ENCODE measurements around the gene ZNF362. TPM values are rescaled to one million over a fixed set of nuclear protein-coding genes. Genes with fewer than 3 reads are reported as not detected.

Gene ZNF362
- total RNA-seq, 1 donor from 2014 or later, result 30.3 TPM

- intact Hi-C loops (cut with DNase I), result no loop called here
These were observed 13.6 kb upstream of the ZNF362 start for GRCh38 chr1:33242652-33243051.

GRCh38 chr1:33244143-33244808 lies 12.0 kb upstream of the ZNF362 start:
- intact Hi-C loops (cut with DNase I), result no loop called here
- DNase-seq (ENCODE audit: low spot score), result no peak

More at GRCh38 chr1:33242652-33243051, 13.6 kb upstream of the ZNF362 start:
- no peak for DNase-seq (ENCODE audit: low spot score)

DNA sequence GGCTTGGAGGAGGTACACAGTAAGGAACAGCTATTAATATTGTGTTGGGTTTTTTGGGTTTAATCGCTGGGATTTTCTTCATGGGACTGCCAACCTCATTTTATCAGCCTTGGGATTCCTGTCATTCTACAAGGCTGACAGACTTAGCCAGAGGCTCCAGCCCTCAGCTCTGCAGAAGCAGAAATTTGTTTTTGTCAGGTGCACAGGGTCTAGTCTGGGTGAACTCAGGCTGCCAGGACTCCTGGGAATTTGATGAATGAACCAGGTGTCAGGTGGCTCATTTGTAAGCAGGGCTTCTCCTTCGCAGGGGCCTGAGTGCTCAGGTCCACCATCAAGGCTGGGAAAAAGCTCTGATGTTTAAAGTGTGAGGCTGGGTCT lies 11.5 kb upstream of the ZNF362 start:
- DNase-seq (ENCODE audit: low spot score), result no peak
- intact Hi-C loops (cut with DNase I), result no loop called here

GRCh38 chr1:33246171-33246570 lies 10.1 kb upstream of the ZNF362 start:
- intact Hi-C loops (cut with DNase I), result no loop called here

GRCh38 chr1:33247545-33247944 lies 8.7 kb upstream of the ZNF362 start:
- intact Hi-C loops (cut with DNase I), result no loop called here
- no peak for DNase-seq (ENCODE audit: low spot score)

More at GRCh38 chr1:33246171-33246570, 10.1 kb upstream of the ZNF362 start:
- DNase-seq (ENCODE audit: low spot score), result no peak

- DNase-seq (ENCODE audit: low spot score), result no peak
- intact Hi-C loops (cut with DNase I), result no loop called here
These were observed 8.0 kb upstream of the ZNF362 start for GRCh38 chr1:33248244-33248643.

- intact Hi-C loops (cut with DNase I), result no loop called here
- no peak for DNase-seq (ENCODE audit: low spot score)
These were observed 6.9 kb upstream of the ZNF362 start for GRCh38 chr1:33249422-33249821.

GRCh38 chr1:33250217-33250616 lies 6.1 kb upstream of the ZNF362 start:
- intact Hi-C loops (cut with DNase I), result no loop called here
- DNase-seq (ENCODE audit: low spot score), result no peak

GRCh38 chr1:33250724-33251123 lies 5.6 kb upstream of the ZNF362 start:
- DNase-seq (ENCODE audit: low spot score), result no peak
- intact Hi-C loops (cut with DNase I), result no loop called here

DNA sequence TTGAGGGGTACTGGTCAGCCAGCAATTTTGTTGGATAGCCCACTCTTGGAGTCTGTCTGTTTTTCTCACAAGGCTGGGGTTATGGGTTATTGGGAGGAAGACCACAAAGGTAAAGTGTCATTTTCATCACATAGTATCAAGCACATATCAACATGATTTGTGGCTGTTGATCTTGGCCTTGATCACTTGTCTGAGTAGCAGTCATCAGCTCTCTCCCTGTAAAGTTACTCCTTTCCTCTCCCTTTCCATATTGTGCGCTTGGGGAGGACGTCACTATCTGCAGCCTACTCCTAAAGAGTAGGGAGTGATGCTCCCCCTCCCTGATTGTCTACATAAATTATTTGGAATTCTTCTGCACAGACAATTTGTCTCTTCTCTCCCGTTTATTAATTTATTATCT lies 1.8 kb upstream of the ZNF362 start:
- no peak for DNase-seq (ENCODE audit: low spot score)
- intact Hi-C loops (cut with DNase I), result no loop called here

DNA sequence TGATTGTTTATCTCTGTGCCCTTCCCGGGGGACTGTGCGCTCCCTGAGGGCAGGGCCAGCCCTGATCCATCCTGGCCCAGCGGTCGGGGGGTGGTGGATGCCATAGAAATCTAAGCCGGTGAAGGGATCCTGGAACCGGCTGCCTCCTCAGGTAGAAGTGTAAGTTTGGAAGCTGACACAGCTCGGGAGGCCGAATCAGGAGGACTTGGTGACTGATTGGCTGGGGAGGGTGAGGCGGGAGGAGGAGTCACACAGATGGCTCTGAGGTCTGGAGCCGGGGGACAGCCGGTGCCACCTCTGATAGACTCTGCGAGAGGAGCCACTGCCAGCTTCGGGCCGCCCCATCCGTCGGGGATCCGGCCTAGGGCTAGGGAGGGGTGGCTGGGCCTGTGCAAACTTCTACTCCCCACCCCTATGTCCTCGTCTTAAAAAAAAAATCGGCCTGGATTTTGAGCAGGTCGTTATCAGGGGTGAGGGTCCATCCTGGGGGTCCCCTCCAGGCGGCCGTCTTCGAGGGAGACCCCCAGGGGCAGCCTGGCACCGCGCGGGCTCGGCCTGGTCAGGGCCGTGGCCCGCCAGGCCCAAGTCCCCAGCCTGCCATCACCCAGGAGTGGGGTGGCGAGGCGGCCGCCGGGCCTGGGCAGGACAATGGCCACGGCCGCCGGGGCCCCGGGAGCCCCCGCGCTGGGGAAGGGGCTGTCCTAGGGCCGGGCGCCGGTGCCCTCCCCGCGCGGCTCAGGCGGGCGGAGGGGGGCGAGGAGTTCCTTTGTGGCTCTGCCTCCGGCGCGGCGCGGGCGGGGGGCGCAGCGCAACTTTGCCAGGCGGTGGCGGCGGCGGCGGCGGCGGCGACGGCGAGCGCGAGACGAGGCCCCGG lies 708 bp upstream of the ZNF362 start:
- intact Hi-C loops (cut with DNase I), result loop anchor here (5.0 kb wide), 2 partner anchors 42 to 128 kb away; no protein-coding TSS in a partner anchor
- peak; percentile 86 for DNase-seq (ENCODE audit: low spot score)

- no peak for DNase-seq (ENCODE audit: low spot score)
These were observed 146 bp upstream of the ZNF362 start for GRCh38 chr1:33256221-33256470.

DNA sequence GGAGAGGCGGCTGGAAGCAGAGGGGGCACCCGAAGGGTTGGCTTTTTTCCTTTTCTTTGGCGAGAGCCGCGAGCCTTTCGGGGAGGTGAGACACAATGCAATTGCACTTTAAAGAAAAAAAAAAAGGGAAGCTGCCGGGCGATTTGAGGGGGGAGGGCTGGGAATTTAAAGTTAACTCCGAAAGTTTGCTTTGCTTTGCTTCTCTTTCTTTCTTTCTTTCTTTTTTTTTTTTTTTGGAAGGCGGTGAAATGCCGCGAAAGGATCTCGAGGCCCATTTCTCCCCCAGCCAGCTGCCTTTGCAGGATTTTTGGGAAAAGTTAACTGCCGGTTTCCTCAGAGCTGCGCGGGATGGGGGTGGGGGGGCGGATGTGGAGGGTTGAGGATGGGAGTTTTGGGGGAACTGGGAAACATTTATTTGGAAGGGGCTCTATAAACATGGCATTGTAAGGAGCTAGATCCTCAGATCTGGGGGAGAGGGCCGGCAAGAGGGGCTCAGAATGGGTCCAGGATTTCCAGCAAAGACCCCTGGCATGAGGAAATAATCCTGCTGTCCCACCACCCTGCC lies 997 bp downstream of the ZNF362 start:
- intact Hi-C loops (cut with DNase I), result loop anchor here (5.0 kb wide), 2 partner anchors 40 to 130 kb away; no protein-coding TSS in a partner anchor
- no peak for DNase-seq (ENCODE audit: low spot score)

More at GRCh38 chr1:33256221-33256470, 146 bp upstream of the ZNF362 start:
- intact Hi-C loops (cut with DNase I), result loop anchor here (5.0 kb wide), 2 partner anchors 41 to 129 kb away; no protein-coding TSS in a partner anchor

GRCh38 chr1:33257772-33258712 lies 1.8 kb downstream of the ZNF362 start:
- DNase-seq (ENCODE audit: low spot score), result no peak
- intact Hi-C loops (cut with DNase I), result loop anchor here (5.0 kb wide), 2 partner anchors 39 to 131 kb away; no protein-coding TSS in a partner anchor

DNA sequence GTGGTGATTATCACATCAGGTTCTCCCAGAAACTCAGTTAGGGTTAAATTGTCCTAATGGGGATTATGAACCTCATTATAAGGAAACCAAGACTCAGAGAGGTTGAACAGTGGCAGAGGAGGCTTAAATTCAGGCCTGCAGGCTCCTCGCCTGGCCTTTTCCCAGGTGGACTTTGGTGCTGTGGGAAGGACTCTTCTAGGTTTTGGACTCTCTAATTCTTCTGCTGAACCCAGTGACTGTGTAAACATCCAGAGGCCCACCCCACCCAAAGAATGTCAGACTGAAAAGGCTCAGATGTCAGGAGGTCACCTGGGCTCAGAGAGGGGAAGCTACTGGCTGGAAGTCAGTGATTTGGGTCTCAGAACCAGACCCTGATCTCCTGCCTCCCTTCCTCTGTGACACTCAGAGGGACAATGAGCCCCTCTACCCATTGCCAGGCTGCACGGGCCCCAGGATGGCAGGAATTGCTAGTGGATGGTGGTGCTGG lies 2.5 kb downstream of the ZNF362 start:
- intact Hi-C loops (cut with DNase I), result loop anchor here (5.0 kb wide), 2 partner anchors 38 to 132 kb away; no protein-coding TSS in a partner anchor

GRCh38 chr1:33259879-33260278 lies 3.6 kb downstream of the ZNF362 start:
- peak; percentile 12 for DNase-seq (ENCODE audit: low spot score)
- intact Hi-C loops (cut with DNase I), result loop anchor here (5.0 kb wide), 2 partner anchors 37 to 133 kb away; no protein-coding TSS in a partner anchor

More for the DNA sequence above, 2.5 kb downstream of the ZNF362 start:
- DNase-seq (ENCODE audit: low spot score), result no peak

DNA sequence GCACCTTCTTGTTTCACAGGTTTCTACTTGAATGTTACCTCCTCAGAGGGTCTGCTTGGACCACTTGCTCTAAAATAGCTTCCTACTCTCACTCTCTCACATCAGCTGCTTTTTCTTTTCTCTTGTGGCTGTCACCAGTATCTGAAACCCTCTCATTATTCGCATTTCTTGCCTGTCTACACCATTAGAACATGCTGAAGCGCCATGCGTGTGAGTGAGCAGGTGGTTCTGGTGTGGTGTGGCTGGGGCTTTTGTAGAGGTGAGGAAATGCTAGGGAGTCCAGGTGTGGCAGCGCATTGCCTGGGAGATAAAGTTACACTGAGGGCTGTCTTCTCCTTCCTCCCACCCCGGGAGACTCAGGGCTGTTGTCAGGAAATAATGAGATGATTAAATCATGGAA lies 4.1 kb downstream of the ZNF362 start:
- no peak for DNase-seq (ENCODE audit: low spot score)
- intact Hi-C loops (cut with DNase I), result no loop called here

DNA sequence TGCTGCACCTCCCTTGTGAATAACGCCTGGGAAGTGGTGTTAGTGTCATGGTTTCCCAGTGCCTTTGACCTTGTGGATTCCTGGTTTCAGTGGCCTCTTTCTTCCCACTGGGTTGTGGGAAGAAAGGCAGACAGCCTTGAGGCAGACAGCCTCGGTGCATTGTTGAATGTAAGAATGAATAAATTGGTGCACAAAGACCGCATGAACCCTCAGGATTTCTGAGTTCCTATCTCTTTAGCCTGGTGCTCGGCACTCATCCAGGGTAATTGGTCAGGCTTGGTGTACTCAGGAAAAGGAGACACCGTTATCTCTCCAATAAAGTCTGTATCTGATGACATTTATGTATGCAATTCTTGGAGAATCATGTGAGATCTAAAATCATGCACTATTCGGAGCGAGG lies 5.1 kb downstream of the ZNF362 start:
- DNase-seq (ENCODE audit: low spot score), result no peak
- intact Hi-C loops (cut with DNase I), result no loop called here

GRCh38 chr1:33263890-33264504 lies 7.7 kb downstream of the ZNF362 start:
- DNase-seq (ENCODE audit: low spot score), result no peak
- intact Hi-C loops (cut with DNase I), result no loop called here
